Mucosa of stomach (tissue), 1 donor: ENCODE measurements around the gene CBLC.

Experiments used
- H3K27me3 ChIP-seq: one replicate; pipeline ENCODE4 v1.7.0; 2013; ENCODE audit warnings: mild to moderate bottlenecking, low read length; ENCODE audit not compliant: control insufficient read depth, insufficient read depth
- H3K36me3 ChIP-seq: one replicate; pipeline ENCODE4 v1.7.0; 2013; ENCODE audit warnings: low read length; ENCODE audit not compliant: control insufficient read depth, insufficient read depth
- H3K4me1 ChIP-seq: one replicate; pipeline ENCODE4 v1.7.0; 2013; ENCODE audit warnings: mild to moderate bottlenecking, low read length; ENCODE audit not compliant: control insufficient read depth, insufficient read depth
- H3K4me3 ChIP-seq: one replicate; pipeline ENCODE4 v1.7.0; 2013; ENCODE audit warnings: low read length
- H3K9ac ChIP-seq: one replicate; pipeline ENCODE4 v1.7.0; 2013; ENCODE audit warnings: mild to moderate bottlenecking, low read length, moderate library complexity
- H3K9me3 ChIP-seq: one replicate; pipeline ENCODE4 v1.7.0; 2013; ENCODE audit warnings: mild to moderate bottlenecking, low read length, moderate library complexity; ENCODE audit not compliant: control insufficient read depth
- donor health status: Pancreatic carcinoma.

The CBLC gene

DNA sequence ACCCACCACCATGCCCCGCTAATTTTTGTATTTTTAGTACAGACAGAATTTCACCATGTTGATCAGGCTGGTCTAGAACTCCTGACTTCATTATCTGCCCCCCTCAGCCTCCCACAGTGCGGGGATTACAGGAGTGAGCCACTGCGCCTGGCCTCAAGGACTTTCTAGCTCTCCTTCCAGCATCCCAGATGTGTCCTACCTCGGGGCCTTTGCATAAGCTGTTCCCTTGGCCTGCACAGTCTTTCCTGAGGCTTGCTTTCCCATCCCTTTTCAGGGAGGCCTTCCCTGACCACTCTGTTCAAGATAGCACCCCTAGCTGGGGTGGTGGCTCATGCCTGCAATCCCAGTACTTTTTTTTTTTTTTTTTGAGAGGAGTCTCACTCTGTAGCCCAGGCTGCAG is 16.9 kb downstream of the CBLC start:
- H3K9me3 ChIP-seq, result no peaks in the 10 kb centered on the region

DNA sequence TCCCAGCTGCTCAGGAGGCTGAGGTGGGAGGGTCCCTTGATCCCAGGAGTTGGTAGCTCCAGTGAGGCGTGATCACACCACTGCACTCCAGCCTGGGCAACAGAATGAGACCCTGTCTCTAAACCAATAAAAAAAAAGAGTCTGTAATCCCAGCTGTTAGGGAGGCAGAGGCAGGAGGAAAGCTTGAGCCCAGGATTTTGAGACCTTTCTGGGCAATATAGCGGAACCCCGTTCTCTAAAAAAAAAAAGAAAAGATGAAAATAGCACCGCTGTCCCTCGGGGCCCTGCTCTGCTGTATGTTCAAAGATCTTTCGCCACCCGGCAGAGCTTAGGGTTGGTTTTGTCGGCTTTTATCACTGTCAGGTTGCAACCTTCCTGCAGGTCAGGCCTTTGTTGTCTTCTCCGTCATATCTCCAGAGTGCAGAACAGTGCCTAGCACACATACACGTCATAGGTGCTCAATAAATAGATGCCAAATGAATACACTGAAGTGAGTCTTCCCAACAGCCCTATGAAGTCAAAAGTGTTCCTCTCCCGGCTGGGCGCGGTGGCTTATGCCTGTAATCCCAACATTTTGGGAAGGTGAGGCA is 17.8 kb downstream of the CBLC start:
- Histone ChIP-seq H3K36me3 (peaks cover 10% of the 10 kb centered on the region), H3K9ac (no peak overlapping the region), H3K4me1 (peaks cover 20% of the 10 kb centered on the region), H3K9me3 (no peaks in the 10 kb centered on the region), H3K27me3 (no peaks in the 10 kb centered on the region), H3K4me3 (no peak overlapping the region)

More for the DNA sequence above, 16.9 kb downstream of the CBLC start:
- Histone ChIP-seq H3K36me3 (peaks cover 10% of the 10 kb centered on the region), H3K4me3 (no peak overlapping the region), H3K4me1 (peaks cover 13% of the 10 kb centered on the region), H3K9ac (no peak overlapping the region), H3K27me3 (no peaks in the 10 kb centered on the region)

DNA sequence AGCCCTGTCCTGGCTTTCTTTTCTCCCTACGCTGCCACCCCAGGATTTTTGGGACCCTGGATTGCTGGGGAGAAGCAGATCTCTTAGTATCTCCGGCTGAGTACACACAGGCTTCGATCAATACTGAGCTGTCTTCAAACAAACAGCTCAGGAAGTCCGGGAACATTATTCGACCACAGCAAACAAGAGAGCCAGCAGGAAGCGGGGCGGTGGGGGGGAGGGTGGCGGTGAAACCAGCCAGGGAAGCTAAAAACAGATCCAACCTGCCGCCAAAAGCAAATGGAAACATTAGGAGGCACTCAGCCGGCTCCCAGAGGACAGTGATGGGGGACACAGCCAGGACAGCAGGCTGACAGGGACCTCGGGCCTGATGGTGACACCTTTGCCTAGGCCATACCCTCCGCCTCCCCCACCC is 19.0 kb downstream of the CBLC start:
- Histone ChIP-seq H3K9ac (no peak overlapping the region), H3K4me3 (no peak overlapping the region), H3K27me3 (no peaks in the 10 kb centered on the region), H3K36me3 (peaks cover 10% of the 10 kb centered on the region), H3K9me3 (no peaks in the 10 kb centered on the region), H3K4me1 (peaks cover 20% of the 10 kb centered on the region)

DNA sequence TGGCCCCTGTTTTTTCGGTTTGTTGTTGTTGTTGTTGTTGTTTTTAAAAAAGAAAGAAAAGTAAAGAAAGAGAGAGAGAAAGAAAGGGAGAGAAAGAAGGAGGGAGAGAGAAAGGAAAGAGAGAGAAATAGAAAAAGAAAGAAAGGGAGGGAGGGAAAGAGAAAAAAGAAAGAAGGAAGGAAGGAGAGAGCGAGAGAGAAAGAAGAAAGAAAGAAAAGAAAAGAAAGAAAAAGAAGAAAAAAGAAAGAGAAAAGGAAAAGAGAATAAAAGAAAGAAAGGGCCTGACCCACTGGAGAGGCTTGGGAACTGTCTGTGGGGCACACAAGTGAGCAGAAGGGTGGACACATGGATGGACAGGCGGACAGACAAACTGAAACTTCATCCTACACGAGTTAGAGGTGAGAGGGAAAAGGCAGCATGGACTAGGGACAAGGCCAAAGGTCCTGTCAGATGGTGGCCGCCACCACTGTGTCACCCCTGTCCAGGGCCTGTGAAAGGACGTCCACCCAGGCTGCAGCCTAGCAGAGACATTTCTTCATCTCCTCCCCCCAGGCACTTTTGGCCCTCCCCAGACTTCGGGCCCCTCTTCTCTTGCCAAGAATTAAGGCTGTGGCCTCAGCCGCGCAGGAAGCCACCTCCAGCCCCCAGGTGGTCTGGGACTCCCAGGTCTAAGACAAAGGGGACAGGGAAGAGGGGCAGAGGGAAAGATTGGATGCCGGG is 22.1 kb downstream of the CBLC start:
- Histone ChIP-seq H3K9me3 (peaks cover 5% of the 10 kb centered on the region), H3K36me3 (peaks cover 5% of the 10 kb centered on the region), H3K4me1 (peaks cover 20% of the 10 kb centered on the region), H3K27me3 (no peaks in the 10 kb centered on the region), H3K9ac (no peak overlapping the region), H3K4me3 (no peak overlapping the region)

DNA sequence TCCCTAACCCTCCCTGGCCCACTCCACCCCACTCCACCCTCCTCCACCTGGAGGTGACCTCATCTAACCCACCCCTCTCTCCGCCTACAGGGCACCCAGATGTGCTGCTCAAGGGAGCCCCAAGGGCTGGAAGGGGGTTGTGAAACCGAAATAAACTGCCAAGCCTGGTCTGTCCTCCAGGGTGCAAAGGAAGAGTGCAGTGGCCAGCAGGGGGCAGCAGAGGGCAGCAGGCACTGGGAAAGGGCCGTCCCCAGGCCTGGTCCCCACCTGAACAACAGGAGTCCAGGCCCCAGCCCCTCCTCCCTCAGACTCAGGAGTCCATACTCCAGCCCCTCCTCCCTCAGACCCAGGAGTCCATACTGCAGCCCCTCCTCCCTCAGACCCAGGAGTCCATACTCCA is 22.8 kb downstream of the CBLC start:
- peaks cover 20% of the 10 kb centered on the region for H3K4me1 ChIP-seq
- no peak overlapping the region for H3K9ac ChIP-seq
- H3K9me3 ChIP-seq, result peaks cover 5% of the 10 kb centered on the region
- H3K4me3 ChIP-seq, result no peak overlapping the region
- peaks cover 3% of the 10 kb centered on the region for H3K36me3 ChIP-seq
- H3K27me3 ChIP-seq, result no peaks in the 10 kb centered on the region

DNA sequence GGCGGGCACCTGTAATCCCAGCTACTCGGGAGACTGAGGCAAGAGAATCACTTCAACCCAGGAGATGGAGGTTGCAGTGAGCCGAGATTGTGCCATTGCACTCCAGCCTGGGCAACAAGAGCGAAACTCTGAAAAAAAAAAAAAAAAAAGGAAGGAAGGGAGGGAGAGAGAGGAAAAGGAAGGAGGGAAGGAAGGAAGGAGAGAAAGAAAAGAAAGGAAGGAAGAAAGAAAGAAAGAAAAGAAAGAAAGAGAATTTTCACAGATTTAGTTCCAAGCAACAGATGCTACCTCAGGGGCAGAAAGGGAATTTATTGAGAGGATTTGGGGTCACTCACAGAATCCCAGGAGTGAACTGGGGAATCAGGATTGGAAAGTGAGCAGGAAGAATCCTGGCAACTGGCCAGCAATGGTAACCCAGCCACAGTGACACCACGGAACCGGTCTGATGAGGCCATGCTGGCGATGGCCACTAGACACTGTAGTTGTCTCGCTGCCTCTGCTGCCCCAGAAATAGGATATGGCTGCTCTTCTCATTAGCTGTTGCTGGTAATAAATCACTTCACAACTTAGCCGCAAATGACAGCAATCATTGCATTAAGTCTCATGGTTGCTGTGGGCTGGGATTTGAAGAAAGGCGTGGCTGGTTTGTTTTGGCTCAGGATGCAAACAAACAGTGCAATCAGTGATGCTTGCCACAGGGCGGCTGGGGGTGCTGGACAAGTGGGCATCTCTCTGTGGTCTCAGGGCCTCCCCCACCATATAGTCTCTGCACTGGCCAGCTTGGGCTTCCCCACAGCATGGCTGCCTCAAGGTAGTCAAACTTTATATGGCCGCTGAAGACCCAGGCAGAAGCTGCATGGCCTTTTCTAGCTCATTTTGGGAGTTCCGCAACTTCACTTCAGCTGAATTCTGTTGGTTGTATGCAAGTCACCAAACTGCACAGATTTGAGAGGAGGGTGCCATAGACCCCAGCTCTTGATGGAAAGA is 26.0 kb downstream of the CBLC start:
- Histone ChIP-seq H3K9me3 (peaks cover 5% of the 10 kb centered on the region), H3K9ac (no peak overlapping the region), H3K4me1 (peaks cover 25% of the 10 kb centered on the region), H3K4me3 (no peak overlapping the region), H3K27me3 (no peaks in the 10 kb centered on the region), H3K36me3 (no peaks in the 10 kb centered on the region)

DNA sequence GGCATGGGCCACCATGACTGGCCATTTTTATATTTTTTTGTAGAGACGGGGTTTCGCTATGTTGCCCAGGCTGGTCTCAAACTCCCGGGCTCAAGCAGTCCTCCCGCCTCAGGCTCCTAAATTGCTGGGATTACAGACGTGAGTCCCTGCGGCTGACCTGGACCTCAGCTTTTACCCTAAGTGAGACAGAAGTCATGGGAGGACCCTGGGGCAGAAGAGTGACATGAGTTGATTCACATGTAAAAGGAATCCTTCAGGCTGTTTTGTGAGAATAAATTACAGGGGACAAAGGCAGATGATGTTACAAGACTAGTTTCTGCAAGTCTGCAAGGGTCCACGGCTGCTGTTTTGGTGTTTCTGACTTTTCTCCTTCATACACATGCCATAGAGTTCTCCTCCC is 28.6 kb downstream of the CBLC start:
- peaks cover 12% of the 10 kb centered on the region for H3K27me3 ChIP-seq
- no peaks in the 10 kb centered on the region for H3K36me3 ChIP-seq
- no peak overlapping the region for H3K9ac ChIP-seq
- H3K4me1 ChIP-seq, result peaks cover 26% of the 10 kb centered on the region
- H3K9me3 ChIP-seq, result peaks cover 5% of the 10 kb centered on the region
- no peak overlapping the region for H3K4me3 ChIP-seq

DNA sequence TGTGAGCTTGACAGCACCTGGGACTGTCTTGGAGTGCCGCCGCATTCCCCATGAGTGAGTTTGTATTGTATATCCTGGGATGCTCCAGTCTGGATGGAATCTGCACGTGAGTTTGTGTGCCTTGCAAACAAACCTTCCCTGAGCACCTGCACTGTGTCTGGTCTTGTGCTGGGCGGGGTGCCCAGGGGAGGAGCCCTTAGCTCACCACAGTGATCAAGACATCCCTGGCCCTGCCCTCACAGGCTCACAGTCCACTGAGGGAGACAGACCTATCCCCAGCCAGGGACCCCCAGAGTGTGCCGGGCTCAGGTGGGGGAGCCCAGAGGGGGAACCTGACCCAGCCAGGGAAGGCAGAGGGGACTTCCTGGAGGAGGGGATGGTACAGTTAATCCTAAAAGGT is 29.5 kb downstream of the CBLC start:
- no peak overlapping the region for H3K9ac ChIP-seq
- peaks cover 26% of the 10 kb centered on the region for H3K4me1 ChIP-seq
- no peak overlapping the region for H3K4me3 ChIP-seq
- H3K9me3 ChIP-seq, result peaks cover 5% of the 10 kb centered on the region
- H3K27me3 ChIP-seq, result peaks cover 12% of the 10 kb centered on the region
- H3K36me3 ChIP-seq, result no peaks in the 10 kb centered on the region

DNA sequence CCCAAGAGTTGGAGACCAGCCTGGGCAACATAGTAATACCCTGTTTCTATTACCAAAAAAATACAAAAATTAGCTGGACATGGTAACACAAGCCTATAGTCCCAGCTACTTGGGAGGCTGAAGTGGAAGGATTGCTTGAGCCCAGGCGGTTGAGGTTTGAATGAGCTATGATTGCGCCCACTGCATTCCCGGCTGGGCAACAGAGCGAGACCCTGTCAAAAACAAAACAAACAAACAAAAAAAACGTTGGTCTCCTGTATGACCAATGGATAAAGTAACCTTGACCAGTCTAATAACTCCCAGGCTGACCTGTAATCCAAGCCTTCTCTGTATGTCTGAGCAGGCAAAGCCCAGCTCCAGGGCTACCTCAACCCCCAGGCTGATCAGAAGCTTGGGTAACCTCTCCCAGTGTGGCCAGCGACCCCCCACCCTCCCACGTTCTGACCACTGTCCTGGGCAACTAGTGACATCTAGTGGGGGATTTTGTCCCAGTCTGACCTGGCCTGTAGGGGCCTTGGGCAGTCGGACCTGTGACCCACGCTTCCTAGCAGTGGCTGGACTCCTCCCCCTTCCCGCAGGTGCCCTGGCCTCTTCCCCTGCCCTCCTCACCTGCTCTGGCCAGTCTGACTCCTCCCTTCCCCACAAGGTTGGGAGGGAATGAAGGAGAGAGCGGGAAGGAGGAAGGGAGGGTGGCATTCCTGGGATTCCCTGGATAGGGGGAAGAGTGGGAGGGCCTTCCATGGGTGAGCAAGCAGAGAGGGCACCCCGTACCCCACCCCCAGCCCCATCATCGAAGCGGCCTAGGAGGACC is 30.2 kb downstream of the CBLC start:
- H3K9me3 ChIP-seq, result peaks cover 5% of the 10 kb centered on the region
- H3K27me3 ChIP-seq, result peaks cover 12% of the 10 kb centered on the region
- H3K4me3 ChIP-seq, result no peak overlapping the region
- H3K4me1 ChIP-seq, result peaks cover 26% of the 10 kb centered on the region
- H3K36me3 ChIP-seq, result no peaks in the 10 kb centered on the region
- H3K9ac ChIP-seq, result peak overlapping the region; percentile 22

DNA sequence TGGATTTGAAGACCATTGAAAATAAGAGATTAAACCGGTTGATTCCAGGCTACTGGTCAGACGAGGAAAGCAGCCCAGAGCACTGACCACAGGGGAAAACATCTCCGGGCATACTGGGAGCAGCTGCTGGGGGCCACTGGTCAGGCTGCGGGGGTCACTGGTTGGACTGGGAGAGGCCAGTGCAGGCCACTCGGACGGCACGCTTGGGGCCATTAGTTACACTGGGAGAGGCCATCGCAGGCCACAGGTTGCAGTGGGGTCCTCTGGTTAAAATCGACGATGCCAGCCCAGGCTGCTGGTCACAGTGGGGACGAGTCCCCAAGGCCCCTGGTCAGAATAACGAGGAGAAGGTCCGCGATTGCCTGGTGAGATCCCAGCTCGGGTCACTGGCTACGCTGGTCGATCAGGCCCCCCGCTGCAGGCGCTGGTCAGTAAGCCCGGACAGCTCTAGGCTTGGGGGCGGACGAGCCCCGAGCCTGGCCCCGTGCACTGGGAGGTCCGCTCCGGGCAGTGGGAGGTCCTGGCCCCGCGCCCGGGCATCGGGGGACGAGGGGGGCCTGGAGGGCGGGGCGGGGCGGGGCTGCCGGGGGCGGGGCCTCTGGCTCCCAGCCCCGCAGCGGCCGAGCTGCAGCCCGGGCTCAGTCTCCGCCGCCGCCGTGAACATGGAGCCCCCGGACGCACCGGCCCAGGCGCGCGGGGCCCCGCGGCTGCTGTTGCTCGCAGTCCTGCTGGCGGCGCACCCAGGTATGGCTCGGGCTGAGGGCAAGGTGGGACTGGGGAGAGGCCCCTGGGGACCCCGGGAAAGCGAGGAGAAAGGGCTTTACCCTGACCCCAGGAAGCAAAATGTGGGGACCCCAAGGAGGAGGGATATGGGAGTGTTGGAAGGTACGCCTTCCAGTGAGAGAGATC is 31.0 kb downstream of the CBLC start, which contains the start of gene BCAM:
BCAM (plus strand) TSS at position 641 of the 909 bp plus-strand sequence; CDS start at position 663, 22 bp downstream.
- Histone ChIP-seq H3K36me3 (no peaks in the 10 kb centered on the region), H3K9ac (peak within 1 kb of the TSS; percentile 66), H3K4me1 (peaks cover 26% of the 10 kb centered on the region), H3K9me3 (peaks cover 4% of the 10 kb centered on the region), H3K27me3 (peaks cover 12% of the 10 kb centered on the region), H3K4me3 (peak within 1 kb of the TSS; percentile 47)
